Endometrial microvascular endothelial cells (primary cell): Measurements from ENCODE around the gene SMIM22. TPM values are rescaled to one million over a fixed set of nuclear protein-coding genes. Genes with fewer than 3 reads are reported as not detected.

Source experiments
- total RNA-seq: library from RNA; depleted of rRNA; stranded (reverse); fragments of >200 nt; gene quantifications from one replicate; pipeline ENCODE4 v1.2.3, GENCODE V29; 2015; ENCODE audit errors: inconsistent ontology term

Gene SMIM22
- total RNA-seq, 1 donor from 2014 or later = not detected

Other genes with a start within 250 kb of the SMIM22 start
- gene C16orf96, start 239.0 kb upstream of the SMIM22 start, total RNA-seq = not detected
- 2.5 TPM for gene UBALD1, start 180.5 kb upstream of the SMIM22 start, total RNA-seq
- 52.2 TPM for gene MGRN1, start 170.5 kb upstream of the SMIM22 start, total RNA-seq
- 23.7 TPM for gene NUDT16L1, start 101.8 kb upstream of the SMIM22 start, total RNA-seq
- gene ANKS3, start 61.1 kb upstream of the SMIM22 start, total RNA-seq = 10.5 TPM
- gene DNAAF8, start 60.8 kb upstream of the SMIM22 start, total RNA-seq = not detected
- gene ZNF500, start 28.2 kb upstream of the SMIM22 start, total RNA-seq = 13.9 TPM
- not detected for gene SEPTIN12, start 7.0 kb upstream of the SMIM22 start, total RNA-seq
- gene ROGDI, start 7.3 kb downstream of the SMIM22 start, total RNA-seq = 15.6 TPM
- gene GLYR1, start 51.9 kb downstream of the SMIM22 start, total RNA-seq = 58.4 TPM
- 28.2 TPM for gene UBN1, start 52.1 kb downstream of the SMIM22 start, total RNA-seq
- gene PPL, start 141.8 kb downstream of the SMIM22 start, total RNA-seq = not detected
- gene SEC14L5, start 163.0 kb downstream of the SMIM22 start, total RNA-seq = not detected
- gene NAGPA, start 238.6 kb downstream of the SMIM22 start, total RNA-seq = 40.3 TPM